ENCODE results near the gene STRBP.

DNA sequence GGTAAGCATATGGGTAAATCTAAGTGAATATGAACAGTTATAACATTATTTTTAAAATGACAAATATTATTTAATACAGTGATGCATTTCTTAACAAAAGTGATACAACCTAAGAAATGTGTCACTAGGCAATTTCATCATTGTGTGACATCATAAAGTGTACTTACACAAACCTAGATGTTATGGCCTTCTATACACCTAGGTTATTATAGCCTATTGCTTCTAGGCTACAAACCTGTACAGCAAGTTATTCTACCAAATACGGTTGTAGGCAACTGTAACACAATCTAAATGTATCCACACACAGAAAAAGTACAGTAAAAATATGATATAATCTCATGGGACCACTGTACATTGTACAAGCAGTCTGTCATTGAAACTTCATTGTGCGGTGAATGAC lies 48.3 kb downstream of the STRBP start:
- TF ChIP-seq, protein P1, sequence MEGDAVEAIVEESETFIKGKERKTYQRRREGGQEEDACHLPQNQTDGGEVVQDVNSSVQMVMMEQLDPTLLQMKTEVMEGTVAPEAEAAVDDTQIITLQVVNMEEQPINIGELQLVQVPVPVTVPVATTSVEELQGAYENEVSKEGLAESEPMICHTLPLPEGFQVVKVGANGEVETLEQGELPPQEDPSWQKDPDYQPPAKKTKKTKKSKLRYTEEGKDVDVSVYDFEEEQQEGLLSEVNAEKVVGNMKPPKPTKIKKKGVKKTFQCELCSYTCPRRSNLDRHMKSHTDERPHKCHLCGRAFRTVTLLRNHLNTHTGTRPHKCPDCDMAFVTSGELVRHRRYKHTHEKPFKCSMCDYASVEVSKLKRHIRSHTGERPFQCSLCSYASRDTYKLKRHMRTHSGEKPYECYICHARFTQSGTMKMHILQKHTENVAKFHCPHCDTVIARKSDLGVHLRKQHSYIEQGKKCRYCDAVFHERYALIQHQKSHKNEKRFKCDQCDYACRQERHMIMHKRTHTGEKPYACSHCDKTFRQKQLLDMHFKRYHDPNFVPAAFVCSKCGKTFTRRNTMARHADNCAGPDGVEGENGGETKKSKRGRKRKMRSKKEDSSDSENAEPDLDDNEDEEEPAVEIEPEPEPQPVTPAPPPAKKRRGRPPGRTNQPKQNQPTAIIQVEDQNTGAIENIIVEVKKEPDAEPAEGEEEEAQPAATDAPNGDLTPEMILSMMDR (IDR thresholded peaks at IDR 0.05; ENCODE audit: low read depth, low read length, poor library complexity, severe bottlenecking) = no peak
- no peak for TF ChIP-seq EZH2phosphoT487 (IDR thresholded peaks at IDR 0.05; ENCODE audit: borderline replicate concordance, low read length)

All from DOHH2 (cell line).